ENCODE measurements around the gene AGPAT4. TPM values are rescaled to one million over a fixed set of nuclear protein-coding genes. Genes with fewer than 3 reads are reported as not detected.
"Not testable (repeated sequence)": the region's sequence is repeated elsewhere in the genome, so short reads cannot be mapped to it uniquely, and the experiment has no call there.

Gene AGPAT4
- 1 to 10 TPM; 2.0 to 2.4 TPM for total RNA-seq

GRCh38 chr6:161273752-161274487, at the start of gene AGPAT4:
Gene AGPAT4, minus strand, starts transcription at chr6:161274061. Its CDS starts 41,848 bp downstream, at chr6:161232213.
- CTCF ChIA-PET, result no interaction called here

GRCh38 chr6:161319231-161319630, 45.4 kb upstream of the AGPAT4 start:
- ChIA-PET POLR2A (no interaction called here), CTCF (no interaction called here)

More at GRCh38 chr6:161273752-161274487, at the start of gene AGPAT4:
- POLR2A ChIA-PET, result interaction anchor here (0.6 to 0.7 kb wide), 3 partner anchors 12 to 282 kb away, joined by 3 to 4 read pairs (median 3); no protein-coding TSS in a partner anchor

GRCh38 chr6:161318456-161318855, 44.6 kb upstream of the AGPAT4 start:
- ChIA-PET POLR2A (no interaction called here), CTCF (no interaction called here)

- ChIA-PET POLR2A (no interaction called here), CTCF (no interaction called here)
Observed at GRCh38 chr6:161316531-161316930, 42.7 kb upstream of the AGPAT4 start.

GRCh38 chr6:161315246-161315917, 41.5 kb upstream of the AGPAT4 start:
- POLR2A ChIA-PET, CTCF ChIA-PET: not testable (repeated sequence)

- POLR2A ChIA-PET, CTCF ChIA-PET: not testable (repeated sequence)
Observed at GRCh38 chr6:161314541-161315245, 40.8 kb upstream of the AGPAT4 start.

- POLR2A ChIA-PET, result no interaction called here
- CTCF ChIA-PET, result no interaction called here
Observed at GRCh38 chr6:161313940-161314509, 40.2 kb upstream of the AGPAT4 start.

- CTCF ChIA-PET, POLR2A ChIA-PET: not testable (repeated sequence)
Observed at GRCh38 chr6:161313475-161313874, 39.6 kb upstream of the AGPAT4 start.

GRCh38 chr6:161309774-161310173, 35.9 kb upstream of the AGPAT4 start:
- POLR2A ChIA-PET, CTCF ChIA-PET: not testable (repeated sequence)

- ChIA-PET POLR2A (interaction anchor here (0.6 kb wide), 1 partner anchor 338 kb away, joined by 3 read pairs; no protein-coding TSS in a partner anchor), CTCF (no interaction called here)
Observed at GRCh38 chr6:161308075-161308655, 34.3 kb upstream of the AGPAT4 start.

- ChIA-PET POLR2A (no interaction called here), CTCF (no interaction called here)
Observed at GRCh38 chr6:161305860-161306259, 32.0 kb upstream of the AGPAT4 start.

GRCh38 chr6:161303628-161304340, 29.9 kb upstream of the AGPAT4 start:
- ChIA-PET CTCF (no interaction called here), POLR2A (no interaction called here)

GRCh38 chr6:161302949-161303348, 29.1 kb upstream of the AGPAT4 start:
- ChIA-PET CTCF (no interaction called here), POLR2A (no interaction called here)

- POLR2A ChIA-PET, result no interaction called here
- CTCF ChIA-PET, result no interaction called here
Observed at GRCh38 chr6:161301338-161301737, 27.5 kb upstream of the AGPAT4 start.

- ChIA-PET POLR2A (no interaction called here), CTCF (no interaction called here)
Observed at GRCh38 chr6:161300823-161301222, 27.0 kb upstream of the AGPAT4 start.

- CTCF ChIA-PET, result no interaction called here
- POLR2A ChIA-PET, result no interaction called here
Observed at GRCh38 chr6:161299726-161300125, 25.9 kb upstream of the AGPAT4 start.

- ChIA-PET POLR2A (no interaction called here), CTCF (no interaction called here)
Observed at GRCh38 chr6:161295784-161296183, 21.9 kb upstream of the AGPAT4 start.

- CTCF ChIA-PET, result interaction anchor here (0.7 kb wide), 1 partner anchor 13 kb away, joined by 3 read pairs; no protein-coding TSS in a partner anchor
- POLR2A ChIA-PET, result no interaction called here
Observed at GRCh38 chr6:161292650-161293281, 18.9 kb upstream of the AGPAT4 start.

GRCh38 chr6:161292145-161292544, 18.3 kb upstream of the AGPAT4 start:
- CTCF ChIA-PET, result no interaction called here
- POLR2A ChIA-PET, result no interaction called here

Data from activated CD8-positive, alpha-beta memory T cell treated with anti-CD3 and anti-CD28 coated beads for 36 hours (primary cell).